Ovary (tissue), 3 donors: ENCODE results near the gene TMEM196.

Source experiments
- EP300 ChIP-seq: sonication (generic); formaldehyde crosslinking; IDR thresholded peaks from one replicate; pipeline ENCODE4 v1.6.1; 2017; ENCODE audit warnings: antibody characterized with exemption
- POLR2A ChIP-seq: fragments of 450-650 bp; IDR thresholded peaks from one replicate; pipeline ENCODE4 v1.6.1; 2017; ENCODE audit warnings: antibody characterized with exemption, mild to moderate bottlenecking, moderate library complexity
- TF ChIP-seq, protein P1 (sequence below), 3 donors: fragments of 450-650 bp in 2 of 3; fragments of 200-600 bp in 1 of 3; IDR thresholded peaks; one replicate each; pipeline versions ENCODE4 v1.5.1 to v1.8.0; 2016 to 2022; ENCODE audit warnings: antibody characterized with exemption in 3 of 3, mild to moderate bottlenecking in 1 of 3
- donor health status: DM: no; HTN: no; CAD: no.

DNA sequence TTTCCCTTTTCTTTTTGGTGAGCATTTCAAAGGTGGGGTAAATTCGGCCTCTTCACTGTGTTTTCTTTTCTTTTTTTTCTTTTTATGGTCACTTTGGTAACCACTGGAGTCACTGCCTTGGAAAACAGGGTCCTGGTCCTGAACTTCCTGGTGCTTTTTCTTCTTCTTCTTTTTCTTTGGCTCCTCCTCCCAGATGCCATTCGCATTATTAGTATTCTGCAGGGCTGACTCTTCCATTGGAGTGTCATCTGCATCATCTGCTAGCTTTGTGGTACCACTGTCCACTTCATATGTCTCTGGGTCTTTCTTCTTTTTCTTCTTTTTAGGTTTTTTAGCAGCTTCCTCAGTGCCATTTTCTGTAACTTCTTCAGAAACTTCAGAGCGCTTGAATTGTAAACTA lies 75.1 kb downstream of the TMEM196 start:
- TF ChIP-seq, protein P1, sequence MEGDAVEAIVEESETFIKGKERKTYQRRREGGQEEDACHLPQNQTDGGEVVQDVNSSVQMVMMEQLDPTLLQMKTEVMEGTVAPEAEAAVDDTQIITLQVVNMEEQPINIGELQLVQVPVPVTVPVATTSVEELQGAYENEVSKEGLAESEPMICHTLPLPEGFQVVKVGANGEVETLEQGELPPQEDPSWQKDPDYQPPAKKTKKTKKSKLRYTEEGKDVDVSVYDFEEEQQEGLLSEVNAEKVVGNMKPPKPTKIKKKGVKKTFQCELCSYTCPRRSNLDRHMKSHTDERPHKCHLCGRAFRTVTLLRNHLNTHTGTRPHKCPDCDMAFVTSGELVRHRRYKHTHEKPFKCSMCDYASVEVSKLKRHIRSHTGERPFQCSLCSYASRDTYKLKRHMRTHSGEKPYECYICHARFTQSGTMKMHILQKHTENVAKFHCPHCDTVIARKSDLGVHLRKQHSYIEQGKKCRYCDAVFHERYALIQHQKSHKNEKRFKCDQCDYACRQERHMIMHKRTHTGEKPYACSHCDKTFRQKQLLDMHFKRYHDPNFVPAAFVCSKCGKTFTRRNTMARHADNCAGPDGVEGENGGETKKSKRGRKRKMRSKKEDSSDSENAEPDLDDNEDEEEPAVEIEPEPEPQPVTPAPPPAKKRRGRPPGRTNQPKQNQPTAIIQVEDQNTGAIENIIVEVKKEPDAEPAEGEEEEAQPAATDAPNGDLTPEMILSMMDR (IDR thresholded peaks at IDR 0.05) = no peak
- TF ChIP-seq POLR2A (no peak), EP300 (no peak)
